CD8-positive, alpha-beta memory T cell (primary cell): ENCODE data around the gene DNAJC22. TPM values are rescaled to one million over a fixed set of nuclear protein-coding genes. Genes with fewer than 3 reads are reported as not detected.

Experiments used
- CTCF ChIA-PET: fragments of 350-600 bp; sonication (Branson Sonifier 250); formaldehyde crosslinking; loops from one replicate; lab custom pipeline; 2021; ENCODE audit warnings: antibody characterized with exemption; lab: Charles Lee
- POLR2A ChIA-PET: fragments of 350-600 bp; sonication (Branson Sonifier 250); formaldehyde crosslinking; loops from one replicate; lab custom pipeline; 2021; ENCODE audit warnings: antibody characterized with exemption; lab: Charles Lee
- DNase-seq, 5 donors: peaks; one replicate each; pipeline versions ENCODE4 v3.0.0 to v3.0.0-alpha.2; 2020 to 2022; ENCODE audit warnings: mixed read lengths in 1 of 5
- H3K27ac ChIP-seq: one replicate; pipeline ENCODE4 v1.7.0; 2013; ENCODE audit warnings: low read depth, mild to moderate bottlenecking, low read length, moderate library complexity
- H3K27me3 ChIP-seq: 2 replicates; pipeline ENCODE4 v1.7.0; 2013; ENCODE audit warnings: low read length, mild to moderate bottlenecking; ENCODE audit not compliant: insufficient read depth, poor library complexity, severe bottlenecking
- H3K36me3 ChIP-seq: 2 replicates; pipeline ENCODE4 v1.7.0; 2013; ENCODE audit warnings: mild to moderate bottlenecking, low read length, moderate library complexity; ENCODE audit not compliant: insufficient read depth
- H3K4me1 ChIP-seq: 2 replicates; pipeline ENCODE4 v1.7.0; 2013; ENCODE audit warnings: mild to moderate bottlenecking, low read length, moderate library complexity; ENCODE audit not compliant: insufficient read depth
- H3K4me3 ChIP-seq: 2 replicates; pipeline ENCODE4 v1.7.0; 2013; ENCODE audit warnings: mild to moderate bottlenecking, low read length
- H3K9me3 ChIP-seq: 2 replicates; pipeline ENCODE4 v1.7.0; 2013; ENCODE audit warnings: mild to moderate bottlenecking, low read length
- H3K27ac Mint-ChIP-seq, 8 donors: one replicate each; pipeline ENCODE4 v1.8.0; 2020 to 2021; ENCODE audit warnings: mixed read lengths in 8 of 8, mild to moderate bottlenecking in 6 of 8, inconsistent platforms in 3 of 8, moderate library complexity in 3 of 8
- H3K27me3 Mint-ChIP-seq, 2 donors: one replicate each; pipeline ENCODE4 v1.8.0; 2020 to 2021; ENCODE audit warnings: mixed read lengths in 2 of 2, mild to moderate bottlenecking in 1 of 2, moderate library complexity in 1 of 2
- H3K36me3 Mint-ChIP-seq, 3 donors: one replicate each; pipeline ENCODE4 v1.8.0; 2020 to 2021; ENCODE audit warnings: mixed read lengths in 3 of 3, inconsistent platforms in 1 of 3, mild to moderate bottlenecking in 1 of 3
- H3K4me1 Mint-ChIP-seq, 3 donors: one replicate each; pipeline ENCODE4 v1.8.0; 2020 to 2021; ENCODE audit warnings: mixed read lengths in 3 of 3, inconsistent platforms in 1 of 3, mild to moderate bottlenecking in 1 of 3
- H3K4me3 Mint-ChIP-seq, 7 donors: one replicate each; pipeline ENCODE4 v1.8.0; 2020 to 2021; ENCODE audit warnings: mixed read lengths in 7 of 7, mild to moderate bottlenecking in 6 of 7, moderate library complexity in 4 of 7, inconsistent platforms in 2 of 7
- H3K9me3 Mint-ChIP-seq, 5 donors: one replicate each; pipeline ENCODE4 v1.8.0; 2020 to 2022; ENCODE audit warnings: mixed read lengths in 5 of 5, mild to moderate bottlenecking in 3 of 5, moderate library complexity in 2 of 5, inconsistent platforms in 1 of 5
- polyA plus RNA-seq: library from polyadenylated mRNA; unstranded; fragments of 300-500 nt; fragmentation: Illumina TruSeq; gene quantifications from one replicate; pipeline ENCODE4 v1.2.3, GENCODE V29; 2021
- total RNA-seq, 2 experiments: library from RNA; stranded (reverse); gene quantifications; one replicate each; pipeline ENCODE4 v1.2.3, GENCODE V29; 2021

DNAJC22 gene
- total and polyA plus RNA-seq, 3 experiments from 2014 or later: not detected

DNA sequence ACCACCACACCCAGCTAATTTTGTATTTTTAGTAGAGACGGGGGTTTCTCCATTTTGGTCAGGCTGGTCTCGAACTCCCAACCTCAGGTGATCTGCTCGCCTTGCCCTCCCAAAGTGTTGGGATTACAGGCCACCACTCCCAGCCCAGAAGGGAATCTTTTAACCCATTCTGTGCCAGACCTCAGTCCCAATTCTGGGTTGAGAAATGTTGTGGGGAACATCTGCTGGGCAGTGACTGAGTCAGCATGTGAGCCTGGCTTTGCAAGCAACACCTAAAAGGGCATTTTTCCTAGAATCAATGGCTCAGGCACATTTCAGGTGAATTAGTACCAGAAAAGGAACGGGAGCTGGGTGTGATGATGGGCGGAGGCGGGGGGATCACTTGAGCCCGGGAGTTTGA, 13.0 kb downstream of the DNAJC22 start:
- H3K9me3 ChIP-seq: no peaks in the 10 kb centered on the region
- peaks cover 2 to 4% (median 3%) of the 10 kb centered on the region in 3 donors for H3K4me1 Mint-ChIP-seq
- H3K27ac Mint-ChIP-seq: peak overlapping the region in 1 of 8 donors; percentile 69
- no peak overlapping the region for H3K4me3 Mint-ChIP-seq
- peaks cover 11 to 35% of the 10 kb centered on the region in 2 donors for H3K27me3 Mint-ChIP-seq
- H3K27me3 ChIP-seq: no peaks in the 10 kb centered on the region
- H3K27ac ChIP-seq: no peak overlapping the region
- no peak overlapping the region for H3K4me3 ChIP-seq
- peaks cover 7% of the 10 kb centered on the region for H3K4me1 ChIP-seq
- ChIA-PET POLR2A (interaction anchor here (0.7 kb wide), 2 partner anchors 117 to 381 kb away, joined by 4 to 5 read pairs; no protein-coding TSS in a partner anchor), CTCF (interaction anchor here (1.3 to 7.4 kb wide), 8 partner anchors 12 to 263 kb away, joined by 3 to 172 read pairs (median 8); partner anchors contain the start of genes DNAJC22 and PRPF40B)
- H3K9me3 Mint-ChIP-seq: no peaks in the 10 kb centered on the region
- H3K36me3 Mint-ChIP-seq: no peaks in the 10 kb centered on the region
- DNase-seq: no peak
- no peaks in the 10 kb centered on the region for H3K36me3 ChIP-seq

GRCh38 chr12:49362077-49362476, 15.4 kb downstream of the DNAJC22 start:
- peaks cover 11 to 27% of the 10 kb centered on the region in 2 donors for H3K27me3 Mint-ChIP-seq
- no peak overlapping the region for H3K27ac ChIP-seq

GRCh38 chr12:49364989-49365388, 18.3 kb downstream of the DNAJC22 start:
- no peak overlapping the region for H3K27ac Mint-ChIP-seq
- Histone ChIP-seq H3K4me3 (no peak overlapping the region), H3K27me3 (no peaks in the 10 kb centered on the region), H3K36me3 (no peaks in the 10 kb centered on the region), H3K9me3 (no peaks in the 10 kb centered on the region), H3K4me1 (peaks cover 19% of the 10 kb centered on the region), H3K27ac (no peak overlapping the region)
- H3K4me1 Mint-ChIP-seq: peaks cover 19 to 37% (median 30%) of the 10 kb centered on the region in 3 donors
- H3K4me3 Mint-ChIP-seq: peak overlapping the region in 1 of 7 donors; percentile 98
- no peak for DNase-seq
- H3K9me3 Mint-ChIP-seq: no peaks in the 10 kb centered on the region
- H3K27me3 Mint-ChIP-seq: peaks cover 4 to 10% of the 10 kb centered on the region in 2 donors
- ChIA-PET POLR2A (no interaction called here), CTCF (interaction anchor here (0.6 to 3.9 kb wide), 5 partner anchors 18 to 155 kb away, joined by 3 to 18 read pairs (median 3); partner anchors contain the start of gene DNAJC22)
- H3K36me3 Mint-ChIP-seq: peaks cover 0 to 5% (median 0%) of the 10 kb centered on the region in 3 donors

More at GRCh38 chr12:49362077-49362476, 15.4 kb downstream of the DNAJC22 start:
- H3K4me1 Mint-ChIP-seq: peaks cover 4 to 17% (median 15%) of the 10 kb centered on the region in 3 donors
- DNase-seq: no peak
- H3K4me1 ChIP-seq: peaks cover 21% of the 10 kb centered on the region
- H3K27ac Mint-ChIP-seq: no peak overlapping the region
- peaks cover 0 to 5% (median 0%) of the 10 kb centered on the region in 3 donors for H3K36me3 Mint-ChIP-seq
- H3K9me3 ChIP-seq: no peaks in the 10 kb centered on the region
- no peak overlapping the region for H3K4me3 Mint-ChIP-seq
- no peaks in the 10 kb centered on the region for H3K9me3 Mint-ChIP-seq
- ChIA-PET POLR2A (no interaction called here), CTCF (interaction anchor here (7.4 kb wide), 1 partner anchor 152 kb away, joined by 172 read pairs; no protein-coding TSS in a partner anchor)
- H3K36me3 ChIP-seq: no peaks in the 10 kb centered on the region
- H3K27me3 ChIP-seq: no peaks in the 10 kb centered on the region
- no peak overlapping the region for H3K4me3 ChIP-seq

- DNase-seq: no peak
- H3K27ac ChIP-seq: no peak overlapping the region
- H3K27me3 ChIP-seq: no peaks in the 10 kb centered on the region
- no peaks in the 10 kb centered on the region for H3K9me3 Mint-ChIP-seq
- H3K36me3 ChIP-seq: no peaks in the 10 kb centered on the region
- H3K27ac Mint-ChIP-seq: peak overlapping the region in 1 of 8 donors; percentile 98
- peaks cover 0 to 5% (median 0%) of the 10 kb centered on the region in 3 donors for H3K36me3 Mint-ChIP-seq
- peaks cover 4 to 8% of the 10 kb centered on the region in 2 donors for H3K27me3 Mint-ChIP-seq
- H3K4me1 ChIP-seq: peaks cover 20% of the 10 kb centered on the region
- H3K9me3 ChIP-seq: no peaks in the 10 kb centered on the region
- CTCF ChIA-PET: interaction anchor here (1.4 to 3.9 kb wide), 5 partner anchors 18 to 147 kb away, joined by 3 to 18 read pairs (median 7); partner anchors contain the start of gene DNAJC22
- H3K4me1 Mint-ChIP-seq: peaks cover 19 to 42% (median 36%) of the 10 kb centered on the region in 3 donors
- H3K4me3 ChIP-seq: no peak overlapping the region
- POLR2A ChIA-PET: no interaction called here
- peak overlapping the region in 5 of 7 donors; percentile 24 to 98 (median 97) for H3K4me3 Mint-ChIP-seq
These were observed 18.9 kb downstream of the DNAJC22 start for GRCh38 chr12:49365542-49365941.

DNA sequence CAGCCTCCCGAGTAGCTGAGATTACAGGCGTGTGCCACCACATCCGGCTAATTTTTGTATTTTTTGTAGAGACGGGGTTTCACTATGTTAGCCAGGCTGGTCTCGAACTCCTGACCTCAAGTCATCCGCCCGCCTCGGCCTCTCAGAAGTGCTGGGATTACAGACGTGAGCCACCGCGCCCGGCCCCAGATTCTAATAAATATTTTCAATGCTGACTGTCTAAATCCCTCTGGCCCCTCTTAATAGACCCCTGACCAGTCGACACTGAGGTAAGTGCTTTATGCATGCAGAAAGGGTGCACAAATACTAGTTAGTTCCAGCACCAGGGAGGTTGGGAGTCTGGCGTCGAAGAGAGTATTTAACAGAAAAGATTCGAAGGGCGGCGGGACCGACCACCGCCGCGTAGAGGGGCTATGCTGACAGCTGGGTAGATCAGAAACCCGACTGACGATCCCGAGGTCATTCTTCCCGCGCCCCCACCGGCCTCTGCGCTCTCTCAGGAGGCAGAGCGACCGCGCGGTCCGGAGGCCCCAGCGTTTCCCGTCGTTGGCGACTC, 19.5 kb downstream of the DNAJC22 start:
- Histone ChIP-seq H3K36me3 (no peaks in the 10 kb centered on the region), H3K4me1 (peaks cover 20% of the 10 kb centered on the region), H3K9me3 (no peaks in the 10 kb centered on the region), H3K4me3 (peak overlapping the region; percentile 82), H3K27ac (peak overlapping the region; percentile 91), H3K27me3 (no peaks in the 10 kb centered on the region)
- peaks cover 0 to 5% (median 0%) of the 10 kb centered on the region in 3 donors for H3K36me3 Mint-ChIP-seq
- ChIA-PET POLR2A (interaction anchor here (0.7 to 1.8 kb wide), 7 partner anchors 8 to 746 kb away, joined by 3 to 12 read pairs (median 4); partner anchors contain the start of genes COX14, DNAJC22, TROAP and TUBA1C), CTCF (interaction anchor here (0.7 to 3.9 kb wide), 17 partner anchors 8 to 214 kb away, joined by 3 to 31 read pairs (median 4); partner anchors contain the start of genes DNAJC22, PRPH and TROAP)
- H3K27ac Mint-ChIP-seq: peak overlapping the region; percentile 60 to 98 (median 94)
- DNase-seq: no peak
- H3K4me1 Mint-ChIP-seq: peaks cover 19 to 43% (median 37%) of the 10 kb centered on the region in 3 donors
- peak overlapping the region; percentile 89 to 98 (median 96) for H3K4me3 Mint-ChIP-seq
- no peaks in the 10 kb centered on the region for H3K9me3 Mint-ChIP-seq
- H3K27me3 Mint-ChIP-seq: peaks cover 4% of the 10 kb centered on the region in 2 donors

- H3K36me3 Mint-ChIP-seq: peaks cover 0 to 5% (median 0%) of the 10 kb centered on the region in 3 donors
- Histone ChIP-seq H3K4me3 (peak overlapping the region; percentile 82), H3K36me3 (no peaks in the 10 kb centered on the region), H3K27me3 (no peaks in the 10 kb centered on the region), H3K4me1 (peaks cover 20% of the 10 kb centered on the region), H3K9me3 (no peaks in the 10 kb centered on the region), H3K27ac (peak overlapping the region; percentile 91)
- DNase-seq: peak; percentile 76 to 89 (median 79)
- CTCF ChIA-PET: interaction anchor here (0.7 to 3.9 kb wide), 21 partner anchors 9 to 296 kb away, joined by 3 to 31 read pairs (median 4); partner anchors contain the start of genes DNAJC22, PRPH and TROAP
- H3K4me1 Mint-ChIP-seq: peaks cover 19 to 43% (median 37%) of the 10 kb centered on the region in 3 donors
- POLR2A ChIA-PET: interaction anchor here (0.7 to 1.8 kb wide), 8 partner anchors 8 to 745 kb away, joined by 3 to 12 read pairs (median 4); partner anchors contain the start of genes COX14, DNAJC22, TROAP and TUBA1C
- peak overlapping the region; percentile 60 to 98 (median 94) for H3K27ac Mint-ChIP-seq
- peaks cover 0 to 4% of the 10 kb centered on the region in 2 donors for H3K27me3 Mint-ChIP-seq
- H3K4me3 Mint-ChIP-seq: peak overlapping the region; percentile 89 to 98 (median 96)
- no peaks in the 10 kb centered on the region for H3K9me3 Mint-ChIP-seq
These were observed 20.1 kb downstream of the DNAJC22 start for GRCh38 chr12:49366652-49367380.

DNA sequence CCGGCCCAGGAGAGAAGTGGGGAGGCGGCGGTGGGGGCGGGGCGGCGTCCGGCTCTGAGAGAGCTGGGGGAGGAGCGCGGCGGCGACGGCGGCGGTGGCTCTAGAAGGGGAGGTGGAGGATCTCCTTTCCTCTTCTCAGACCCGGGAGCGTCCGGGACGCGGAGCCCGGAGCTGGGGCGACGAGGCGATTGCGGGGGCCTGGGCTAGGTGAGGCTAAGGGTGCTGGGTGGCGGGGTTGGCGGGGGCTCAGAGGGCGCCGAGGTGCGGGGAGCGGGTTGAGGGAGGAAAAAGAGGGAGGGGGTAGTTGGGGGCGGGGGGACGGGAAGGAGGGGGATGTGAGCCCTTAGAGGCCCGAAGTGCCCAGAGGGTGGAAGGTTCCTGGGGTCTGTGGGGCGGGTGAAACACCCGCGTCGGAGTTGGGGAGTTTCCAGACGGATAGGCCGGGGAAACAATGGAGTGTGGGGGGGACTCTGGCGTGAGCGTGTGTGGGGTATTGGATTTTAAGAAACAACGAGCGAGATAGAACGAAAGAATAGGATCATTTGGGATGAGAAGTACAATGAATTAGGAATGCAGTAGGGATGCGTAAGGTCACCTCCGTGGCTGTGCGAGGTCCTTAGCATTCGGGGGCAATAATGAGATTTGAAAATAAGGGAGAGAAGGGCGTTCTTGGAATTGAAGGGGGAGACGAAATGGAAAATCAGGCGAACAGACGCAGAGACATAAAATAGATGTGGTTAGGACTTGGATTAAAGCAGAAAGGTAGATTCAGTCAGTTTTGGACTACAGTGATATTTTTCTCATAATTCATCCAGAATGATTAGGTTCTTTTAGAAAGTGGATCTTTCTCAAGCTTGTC, 20.9 kb downstream of the DNAJC22 start, which contains the start of gene SPATS2:
Gene SPATS2, plus strand, starts transcription at position 82 of the 859 bp plus-strand sequence. CDS start 93,551 bp downstream, outside the sequence.
- peaks cover 0 to 5% (median 0%) of the 10 kb centered on the region in 3 donors for H3K36me3 Mint-ChIP-seq
- ChIA-PET POLR2A (interaction anchor here (0.8 to 1.8 kb wide), 5 partner anchors 9 to 744 kb away, joined by 3 to 12 read pairs (median 7); partner anchors contain the start of genes COX14, DNAJC22 and TUBA1C), CTCF (interaction anchor here (0.7 to 3.9 kb wide), 18 partner anchors 9 to 296 kb away, joined by 3 to 31 read pairs (median 4); partner anchors contain the start of genes DNAJC22 and TROAP)
- H3K36me3 ChIP-seq: no peaks in the 10 kb centered on the region
- H3K27ac ChIP-seq: peak within 1 kb of the TSS; percentile 91
- peaks cover 20% of the 10 kb centered on the region for H3K4me1 ChIP-seq
- no peaks in the 10 kb centered on the region for H3K27me3 ChIP-seq
- H3K9me3 Mint-ChIP-seq: no peaks in the 10 kb centered on the region
- H3K27ac Mint-ChIP-seq: peak within 1 kb of the TSS; percentile 60 to 98 (median 94)
- H3K9me3 ChIP-seq: no peaks in the 10 kb centered on the region
- H3K4me3 ChIP-seq: peak within 1 kb of the TSS; percentile 82
- peak within 1 kb of the TSS; percentile 89 to 98 (median 96) for H3K4me3 Mint-ChIP-seq
- peaks cover 19 to 43% (median 37%) of the 10 kb centered on the region in 3 donors for H3K4me1 Mint-ChIP-seq
- H3K27me3 Mint-ChIP-seq: peaks cover 0 to 4% of the 10 kb centered on the region in 2 donors
- DNase-seq: no peak
